M059J (cell line): Measurements from ENCODE around the gene ZFAND4. TPM values are rescaled to one million over a fixed set of nuclear protein-coding genes. Genes with fewer than 3 reads are reported as not detected.
"Not testable (repeated sequence)": the region's sequence is repeated elsewhere in the genome, so short reads cannot be mapped to it uniquely, and the experiment has no call there.

Experiments
- DNase-seq: peaks from one replicate; pipeline ENCODE4 v3.0.0-alpha.2; 2012; ENCODE audit warnings: low read depth
- total RNA-seq: library from RNA; depleted of rRNA; stranded (reverse); fragments of >200 nt; shearing (Covaris generic); gene quantifications from 2 replicates; pipeline ENCODE4 v1.2.3, GENCODE V29; 2014

The ZFAND4 gene
- total RNA-seq, 1 experiment from 2014 or later, result 7.9 TPM

DNA sequence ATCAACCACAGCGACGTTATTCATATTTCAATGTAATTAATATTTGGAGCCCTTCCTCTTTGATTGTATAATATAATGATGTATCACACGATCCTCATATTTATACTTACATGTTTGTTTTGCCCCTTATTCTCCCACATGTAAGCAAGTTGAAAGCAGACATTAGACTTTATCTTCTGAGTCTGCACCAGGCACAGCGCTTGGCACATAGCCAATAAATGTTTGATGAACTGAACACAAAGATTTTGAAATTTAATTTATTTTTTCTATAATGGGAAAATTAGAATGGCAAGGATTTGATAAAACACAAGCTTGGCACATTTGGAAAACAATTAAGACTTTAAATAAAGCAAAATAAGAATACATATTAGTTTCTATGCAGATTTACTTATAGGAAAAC lies 31.6 kb downstream of the ZFAND4 start:
- DNase-seq, result no peak

DNA sequence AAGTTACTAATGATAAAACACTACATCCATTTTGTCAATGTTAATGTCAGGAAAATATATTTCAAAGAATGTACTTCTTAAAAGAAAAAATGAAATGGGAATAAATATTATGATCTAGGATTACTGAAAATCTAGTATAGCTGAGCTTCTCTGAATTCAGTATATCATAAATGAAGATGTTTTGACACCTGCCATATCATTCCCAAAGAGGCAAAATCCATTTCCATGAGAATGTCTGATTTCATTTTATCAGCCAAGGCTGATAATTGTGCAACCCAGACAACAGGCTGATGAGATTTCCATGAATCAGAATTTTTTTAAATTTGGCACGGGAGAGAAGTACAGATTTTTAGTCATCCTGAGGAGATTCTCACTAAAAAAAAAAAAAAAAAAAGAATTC lies 32.5 kb downstream of the ZFAND4 start:
- DNase-seq, result no peak

DNA sequence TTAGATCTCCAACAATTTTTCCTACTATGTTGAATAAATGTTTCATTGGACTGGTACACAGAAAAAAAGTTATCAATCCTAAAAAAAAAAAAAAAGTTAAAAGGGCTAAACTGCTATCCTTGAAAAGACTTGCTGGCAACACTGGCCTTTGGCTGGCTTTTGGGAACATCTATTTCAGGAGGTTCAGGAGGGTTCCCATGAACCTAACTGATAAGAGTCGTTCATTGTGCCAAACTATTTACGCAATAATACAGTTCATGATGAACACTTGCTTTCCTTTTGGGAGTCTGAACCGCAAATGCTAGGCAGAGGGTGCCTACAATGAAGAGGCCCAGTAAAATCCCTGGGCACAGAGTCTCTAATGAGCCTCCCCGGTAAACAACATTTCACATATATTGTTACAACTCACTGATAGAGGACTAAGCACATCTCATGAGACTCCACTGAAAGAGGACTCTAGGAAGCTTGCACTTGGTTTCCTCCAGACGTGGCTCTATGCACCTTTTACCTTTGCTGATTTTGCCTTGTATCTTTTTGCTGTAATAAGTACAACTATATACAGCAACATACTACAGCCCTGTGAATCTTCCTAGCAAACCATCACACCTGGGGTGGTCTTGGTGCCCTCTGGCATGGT lies 45.0 kb downstream of the ZFAND4 start:
- no peak for DNase-seq

DNA sequence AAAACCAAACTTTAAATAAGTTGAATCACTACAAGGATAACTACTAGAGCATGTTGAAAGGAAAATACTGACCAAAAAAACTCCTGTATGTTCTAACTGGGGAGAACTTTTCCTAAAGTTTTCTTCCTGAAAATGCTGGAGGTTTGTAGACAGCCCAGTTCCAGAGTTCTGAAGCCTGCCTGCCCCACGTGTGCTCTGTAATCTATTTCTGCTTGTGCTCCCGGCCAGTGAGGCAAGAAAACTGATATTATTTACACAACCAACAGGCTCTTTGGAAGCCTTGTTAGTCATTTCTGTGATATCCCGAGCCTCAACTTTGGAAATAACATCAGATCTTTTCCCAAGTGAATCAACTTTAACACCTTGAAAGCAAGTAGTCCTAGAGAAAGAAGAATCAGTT lies 46.7 kb downstream of the ZFAND4 start:
- DNase-seq, result no peak

DNA sequence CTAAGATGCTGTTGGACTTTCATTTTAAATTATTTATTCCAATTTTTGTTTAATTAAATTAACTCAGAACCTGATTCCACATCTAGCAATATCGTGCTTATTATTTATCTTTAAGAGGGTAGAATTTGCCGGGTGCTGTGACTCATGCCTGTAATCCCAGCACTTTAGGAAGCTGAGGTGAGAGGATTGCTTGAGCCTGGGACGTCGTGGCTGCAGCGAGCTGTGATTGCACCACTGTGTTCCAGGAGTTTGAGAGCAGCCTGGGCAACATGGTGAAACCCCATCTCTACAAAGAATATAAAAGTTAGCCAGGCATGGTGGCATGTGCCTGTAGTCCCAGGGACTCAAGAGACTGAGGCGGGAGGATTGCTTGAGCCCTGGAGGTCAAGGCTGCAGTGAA lies 47.8 kb downstream of the ZFAND4 start:
- no peak for DNase-seq

DNA sequence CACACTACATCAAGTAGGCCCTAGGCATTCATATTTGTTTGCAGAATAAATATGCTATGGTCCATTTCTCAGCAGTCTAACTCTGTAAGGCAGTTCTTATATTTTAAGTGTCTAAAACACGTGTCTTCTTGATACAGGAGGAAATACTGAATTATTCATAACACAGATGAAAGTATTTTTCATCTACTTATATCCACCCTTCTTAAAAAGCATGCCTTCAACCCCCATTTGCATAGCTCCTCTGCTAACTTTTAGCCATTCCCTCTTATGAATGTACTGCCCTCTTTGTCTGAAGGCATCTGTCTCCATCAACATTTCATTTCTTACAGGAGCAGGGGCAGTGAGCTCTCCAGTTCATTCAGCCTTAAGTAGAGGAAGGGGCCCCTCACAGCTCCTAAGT lies 57.7 kb downstream of the ZFAND4 start:
- DNase-seq, result no peak

DNA sequence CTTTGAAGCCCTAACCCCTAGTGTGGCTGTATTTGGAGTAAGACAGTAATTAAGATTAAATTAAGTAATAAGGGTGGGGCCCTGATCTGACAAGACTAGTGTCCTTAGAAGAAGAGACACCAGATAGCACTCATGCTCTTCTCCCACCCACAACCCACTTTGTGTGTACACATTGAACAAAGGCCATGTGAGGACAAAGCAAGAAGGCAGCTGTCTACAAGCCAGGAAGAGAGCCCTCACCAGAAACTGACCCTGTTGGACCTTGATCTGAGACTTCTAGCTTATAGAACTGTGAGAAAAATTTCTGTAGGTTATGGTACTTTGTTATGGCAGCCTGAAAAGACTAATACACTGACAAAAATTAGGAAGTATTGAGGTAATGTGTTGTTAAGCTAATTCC lies 59.8 kb downstream of the ZFAND4 start:
- DNase-seq, result no peak

DNA sequence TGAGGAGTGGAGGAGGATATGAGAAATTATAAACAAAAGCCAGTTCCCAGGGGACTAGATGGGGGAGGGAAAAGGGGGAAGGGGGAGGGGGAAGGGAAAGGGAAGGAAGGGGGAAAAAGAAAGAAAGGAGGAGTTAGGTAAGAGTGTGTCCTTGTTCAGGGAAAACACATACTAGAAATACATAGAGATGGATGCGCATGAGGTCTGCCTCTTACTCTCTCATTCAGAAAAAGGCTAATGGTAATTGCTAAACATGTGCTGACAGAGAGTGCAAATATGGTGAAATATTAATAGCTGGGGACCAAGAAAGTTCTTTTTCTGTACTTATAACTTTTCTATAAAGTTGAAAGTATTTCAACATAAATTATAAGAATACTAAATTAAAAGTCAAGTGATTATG lies 64.5 kb downstream of the ZFAND4 start:
- no peak for DNase-seq

DNA sequence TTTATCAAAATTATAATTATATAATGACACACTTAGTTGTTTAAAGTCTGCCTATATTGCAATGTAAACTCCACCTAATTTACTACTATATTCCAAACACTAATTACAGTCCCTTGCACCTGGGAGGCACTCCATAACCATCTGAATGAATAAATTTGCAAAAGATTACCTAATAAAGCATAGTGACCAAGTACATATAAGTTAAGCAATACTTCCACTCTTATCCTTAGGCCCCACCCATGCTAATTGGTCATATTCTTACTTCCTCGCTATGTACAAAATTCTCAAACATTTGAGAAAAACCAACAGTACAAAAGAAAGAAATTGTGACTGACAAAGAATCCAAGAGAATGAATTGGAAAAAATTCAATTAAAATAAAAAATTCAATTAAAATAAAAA lies 65.3 kb downstream of the ZFAND4 start:
- DNase-seq, result no peak

DNA sequence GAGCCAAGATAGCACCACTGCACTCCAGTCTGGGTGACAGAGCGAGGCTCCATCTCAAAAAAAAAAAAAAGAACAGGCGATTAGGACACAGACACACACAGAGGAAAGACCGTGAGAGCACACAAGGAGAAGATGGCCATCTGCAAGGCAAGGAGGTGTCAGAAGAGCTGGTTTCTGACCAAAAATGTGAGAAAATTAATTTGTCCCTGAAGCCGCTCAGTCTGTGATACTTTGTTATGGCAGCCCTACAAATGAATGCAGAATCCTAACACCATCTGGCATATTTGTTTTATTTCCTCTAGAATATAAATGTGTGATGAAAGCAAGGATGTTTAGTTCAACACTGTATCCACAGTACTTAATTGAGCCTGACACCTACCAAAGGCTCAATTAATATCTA lies 69.7 kb downstream of the ZFAND4 start:
- DNase-seq, result no peak

DNA sequence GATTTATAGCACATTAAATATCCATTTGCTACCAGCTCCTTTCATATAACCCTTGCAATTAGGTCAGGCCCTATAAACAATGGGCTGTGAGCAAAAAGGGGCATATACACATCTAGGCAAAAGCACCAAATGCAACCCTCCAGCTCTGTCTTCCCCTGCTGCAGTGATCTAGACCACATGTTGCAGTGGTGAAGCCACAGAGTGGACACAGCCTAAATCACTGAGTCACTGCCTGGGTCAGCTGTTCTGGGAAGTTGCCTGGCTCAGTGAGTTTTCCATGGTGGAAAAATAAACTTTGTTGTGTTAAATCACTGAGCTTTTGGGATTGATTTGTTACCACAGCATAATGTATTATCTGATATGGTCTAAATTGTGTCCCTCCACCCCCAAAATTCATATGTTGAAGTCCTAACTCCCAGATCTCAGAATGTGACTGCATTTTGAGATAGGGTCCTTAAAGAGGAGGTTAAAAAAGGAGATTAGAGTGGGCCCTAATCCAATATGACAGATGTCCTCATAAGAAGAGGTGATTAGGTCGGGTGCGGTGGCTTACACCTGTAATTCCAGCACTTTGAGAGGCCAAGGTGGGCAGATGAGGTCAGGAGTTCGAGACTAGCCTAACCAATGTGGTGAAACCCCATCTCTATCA lies 70.4 kb downstream of the ZFAND4 start:
- DNase-seq, result peak; percentile 47

DNA sequence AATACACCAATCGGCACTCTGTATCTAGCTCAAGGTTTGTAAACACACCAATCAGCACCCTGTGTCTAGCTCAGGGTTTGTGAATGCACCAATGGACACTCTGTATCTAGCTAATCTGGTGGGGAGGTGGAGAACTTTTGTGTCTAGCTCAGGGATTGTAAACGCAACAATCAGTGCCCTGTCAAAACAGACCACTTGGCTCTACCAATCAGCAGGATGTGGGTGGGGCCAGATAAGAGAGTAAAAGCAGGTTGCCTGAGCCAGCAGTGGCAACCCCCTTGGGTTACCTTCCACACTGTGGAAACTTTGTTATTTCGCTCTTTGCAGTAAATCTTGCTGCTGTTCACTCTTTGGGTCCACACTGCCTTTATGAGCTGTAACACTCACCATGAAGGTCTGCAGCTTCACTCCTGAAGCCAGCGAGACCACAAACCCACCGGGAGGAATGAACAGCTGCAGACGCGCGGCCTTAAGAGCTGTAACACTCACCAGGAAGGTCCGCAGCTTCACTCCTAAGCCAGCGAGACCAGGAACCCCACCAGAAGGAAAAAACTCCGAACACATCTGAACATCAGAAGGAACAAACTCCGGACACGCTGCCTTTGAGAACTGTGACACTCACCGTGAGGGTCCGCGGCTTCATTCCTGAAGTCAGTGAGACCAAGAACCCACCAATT lies 71.2 kb downstream of the ZFAND4 start:
- DNase-seq, result not testable (repeated sequence)

DNA sequence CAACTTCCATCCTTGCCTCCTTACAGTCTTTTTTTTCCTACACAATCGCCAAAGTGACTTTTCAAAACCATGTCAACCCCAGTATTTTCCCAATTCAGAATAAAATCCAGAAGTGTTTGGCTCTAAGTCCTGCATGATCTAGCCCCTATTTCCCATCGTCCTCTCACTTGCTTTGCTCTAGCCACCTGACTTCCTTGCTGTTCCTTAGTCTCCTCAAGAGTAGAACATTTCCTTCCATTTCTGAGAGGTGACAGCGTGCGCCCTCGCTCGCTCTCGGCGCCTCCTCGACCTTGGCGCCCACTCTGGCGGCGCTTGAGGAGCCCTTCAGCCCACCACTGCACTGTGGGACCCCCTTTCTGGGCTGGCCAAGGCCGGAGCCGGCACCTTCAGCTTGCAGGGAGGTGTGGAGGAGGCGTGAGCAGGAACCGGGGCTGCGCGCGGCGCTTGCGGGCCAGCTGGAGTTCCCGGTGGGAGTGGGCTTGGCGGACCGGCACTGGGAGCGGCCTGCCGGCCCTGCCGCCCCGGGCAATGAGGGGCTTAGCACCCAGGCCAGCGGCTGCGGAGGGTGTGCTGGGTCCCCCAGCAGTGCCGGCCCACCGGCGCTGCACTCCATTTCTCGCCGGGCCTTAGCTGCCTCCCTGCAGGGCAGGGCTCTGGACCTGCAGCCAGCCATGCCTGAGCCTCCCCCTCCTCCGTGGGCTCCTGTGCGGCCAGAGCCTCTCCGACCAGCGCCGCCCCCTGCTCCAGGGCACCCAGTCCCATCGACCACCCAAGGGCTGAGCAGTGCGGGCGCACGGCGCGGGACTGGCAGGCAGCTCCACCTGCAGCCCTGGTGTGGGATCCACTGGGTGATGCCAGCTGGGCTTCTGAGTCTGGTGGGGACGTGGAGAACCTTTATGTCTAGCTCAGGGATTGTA lies 72.0 kb downstream of the ZFAND4 start:
- not testable (repeated sequence) for DNase-seq

DNA sequence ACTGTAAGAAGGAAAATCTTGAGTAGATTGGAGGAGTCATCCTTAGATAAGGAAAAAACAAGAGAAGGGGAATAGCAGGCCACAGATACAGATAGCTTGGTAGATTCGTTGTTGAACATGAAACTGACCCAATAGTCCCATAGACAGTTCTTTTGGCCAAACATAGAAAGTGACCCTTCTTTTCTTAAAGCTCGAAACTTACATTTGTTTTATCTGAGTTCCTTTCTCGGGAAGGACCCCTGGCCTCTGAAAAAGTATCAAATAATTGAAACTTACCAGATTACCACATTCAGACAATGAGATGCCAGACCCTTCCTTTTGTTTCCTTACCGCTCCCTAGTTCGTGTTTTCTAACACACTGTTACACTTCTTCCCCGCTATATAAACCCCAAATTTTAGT lies 72.9 kb downstream of the ZFAND4 start:
- no peak for DNase-seq

DNA sequence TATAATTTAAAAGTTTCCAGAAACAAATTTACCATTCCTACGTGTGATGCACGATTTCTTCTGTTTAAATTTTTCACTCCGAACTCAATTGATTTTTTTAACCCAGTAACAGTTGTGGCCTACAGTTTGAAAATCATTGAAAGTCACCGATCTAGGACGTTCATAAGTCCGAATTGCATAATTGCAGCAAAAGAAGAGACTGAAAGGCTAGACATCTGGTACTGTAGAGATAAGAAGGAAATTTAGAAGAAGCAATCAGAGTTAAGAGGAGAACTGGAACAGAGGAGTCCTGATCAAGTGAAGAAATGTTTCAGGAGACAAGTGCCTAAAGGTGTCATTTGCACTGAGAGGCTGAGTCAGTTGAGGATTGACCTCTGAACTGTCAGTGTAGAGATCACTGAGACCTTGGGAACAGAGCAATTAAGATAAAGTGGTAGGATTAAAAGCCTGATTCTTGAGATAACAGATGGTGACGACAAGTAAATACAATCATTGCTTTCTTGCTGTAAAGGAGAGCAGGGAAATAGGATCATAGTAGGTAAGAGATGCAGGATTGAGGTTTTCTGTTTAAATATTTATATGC lies 73.5 kb downstream of the ZFAND4 start:
- DNase-seq, result no peak

DNA sequence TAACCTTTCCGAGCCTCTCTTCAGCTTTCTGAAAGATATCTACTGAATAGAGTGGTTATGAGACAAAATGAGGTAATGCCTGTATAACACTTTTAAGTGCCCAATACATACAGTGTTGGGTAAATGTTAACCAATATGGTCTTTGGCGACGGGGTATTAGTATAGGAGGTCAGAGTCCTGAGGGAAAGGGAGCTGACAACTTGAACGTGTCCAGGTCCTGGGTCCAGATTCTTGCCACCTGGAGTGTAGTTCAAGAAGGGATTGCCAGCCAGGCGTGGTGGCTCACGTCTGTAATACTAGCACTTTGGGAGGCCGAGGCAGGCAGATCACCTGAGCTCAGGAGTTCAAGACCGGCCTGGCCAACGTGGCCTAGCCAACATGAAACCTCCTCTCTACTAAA lies 76.0 kb downstream of the ZFAND4 start:
- no peak for DNase-seq

DNA sequence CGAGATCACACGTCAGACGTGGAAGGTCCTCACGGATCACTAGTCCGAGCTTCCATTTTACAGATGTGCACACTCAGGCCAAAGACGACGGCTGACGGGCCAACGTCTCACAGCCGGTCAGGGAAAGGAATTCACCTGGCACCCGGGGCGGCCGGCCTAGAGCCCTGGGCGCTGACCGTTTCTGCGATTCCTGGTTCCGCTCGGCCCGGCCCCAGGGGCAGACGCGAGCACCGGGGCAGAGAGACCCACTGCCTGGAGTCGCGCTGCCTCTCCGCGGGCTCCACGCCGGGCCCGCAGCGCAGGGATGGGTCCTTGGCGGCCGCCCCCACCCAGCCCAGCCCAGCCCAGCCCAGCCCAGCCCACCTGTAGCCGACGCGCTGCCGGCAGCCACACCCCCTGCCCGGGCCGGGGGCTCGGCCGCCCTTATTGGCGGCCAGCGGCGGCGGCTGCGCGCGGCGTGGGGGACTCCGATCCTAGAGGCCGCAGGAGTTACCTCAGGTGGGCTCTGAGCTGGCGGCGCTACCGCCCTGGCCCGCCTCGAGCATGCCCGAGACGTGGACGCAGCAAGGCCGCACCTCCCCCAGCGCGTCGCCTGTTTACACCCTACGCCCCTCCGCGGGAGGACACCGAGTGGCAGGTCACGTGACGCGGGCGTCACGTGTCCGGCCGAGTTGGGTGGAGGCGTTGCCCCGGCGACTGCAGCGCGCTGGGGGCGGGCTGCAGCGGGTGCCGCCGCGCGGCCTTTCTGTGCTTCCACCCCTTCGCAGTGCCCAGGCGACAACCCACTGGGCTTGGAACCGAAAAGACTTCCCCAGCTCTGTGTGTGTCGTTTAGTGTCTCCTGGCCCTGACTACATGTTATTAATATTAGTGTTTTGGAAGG lies 78.1 kb downstream of the ZFAND4 start:
- DNase-seq, result peak; percentile 89

DNA sequence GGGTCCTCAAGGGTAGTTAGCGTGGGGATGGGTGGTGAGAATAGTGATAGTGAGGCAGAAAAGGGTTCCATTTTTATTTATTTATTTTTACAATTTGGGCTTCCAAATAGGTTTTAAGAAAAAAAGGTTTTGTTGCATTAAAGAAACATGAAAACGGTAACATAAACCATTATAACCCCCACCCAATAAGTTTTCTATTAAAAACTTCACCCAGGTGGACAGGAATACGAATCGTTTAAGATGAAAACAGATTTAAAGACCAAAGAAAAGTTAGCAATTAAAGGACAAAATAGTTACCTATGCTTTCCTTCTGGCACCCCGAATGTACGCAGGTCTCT lies 78.7 kb downstream of the ZFAND4 start:
- DNase-seq, result no peak

DNA sequence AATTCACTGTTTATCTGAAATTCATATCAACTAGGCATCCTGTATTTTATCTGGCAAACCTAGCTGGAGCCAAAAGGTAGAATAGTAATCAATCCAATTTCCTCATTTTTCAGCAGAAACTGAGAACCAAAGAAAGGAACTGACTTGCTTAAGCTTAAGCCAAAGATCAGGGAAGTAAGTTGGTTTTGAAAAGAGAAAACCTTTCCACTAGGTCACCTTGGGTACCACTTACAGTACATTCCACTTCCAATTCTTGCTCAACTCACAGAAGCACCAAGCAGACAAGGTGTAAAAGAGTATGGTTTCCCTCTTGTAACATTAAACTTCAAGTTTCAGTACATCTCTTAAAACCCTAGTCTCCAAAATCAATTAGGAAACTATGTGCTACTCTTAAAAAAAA lies 79.6 kb downstream of the ZFAND4 start:
- no peak for DNase-seq

DNA sequence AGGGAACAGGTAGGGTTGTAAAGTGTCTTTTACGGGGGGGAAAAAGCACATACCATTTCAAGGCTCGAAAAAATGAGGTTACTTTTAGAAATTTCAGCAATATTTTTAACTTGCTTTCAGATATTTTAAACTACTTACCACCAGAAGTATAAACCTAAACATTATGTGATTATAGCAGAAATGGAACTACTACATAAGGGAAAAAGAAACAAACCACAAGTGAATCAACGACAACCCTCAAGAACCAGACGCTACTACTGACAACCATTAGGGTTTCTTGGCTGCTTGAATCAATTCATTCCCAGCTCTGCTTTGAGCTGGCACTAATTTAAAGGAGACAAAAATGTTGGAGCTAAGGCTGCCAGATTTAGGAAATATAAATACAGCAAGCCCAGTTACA lies 80.1 kb downstream of the ZFAND4 start:
- DNase-seq, result no peak

DNA sequence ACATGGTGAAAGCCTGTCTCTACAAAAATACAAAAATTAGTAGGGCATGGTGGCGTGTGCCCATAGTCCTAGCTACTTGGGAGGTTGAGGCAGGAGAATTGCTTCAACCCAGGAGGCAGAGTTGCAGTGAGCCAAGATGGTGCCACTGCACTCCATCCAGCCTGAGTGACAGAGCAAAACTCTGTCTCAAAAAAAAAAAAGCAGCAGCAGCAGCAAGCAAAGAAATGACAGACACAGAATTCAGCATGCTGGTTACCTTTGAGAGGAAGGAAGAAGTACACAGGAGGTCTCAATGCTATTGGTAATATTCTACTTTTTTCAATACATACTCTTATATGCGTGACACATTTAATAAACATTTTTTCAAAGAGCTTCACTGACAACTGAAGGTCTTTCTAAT lies 81.3 kb downstream of the ZFAND4 start:
- no peak for DNase-seq
